HG02970 (cell line): ENCODE data around the gene PITPNM1.
"Not testable (repeated sequence)": the region's sequence is repeated elsewhere in the genome, so short reads cannot be mapped to it uniquely, and the experiment has no call there.

Experiments
- ATAC-seq: cut with Tn5 transposase; IDR thresholded peaks from one replicate; pipeline ENCODE4 v1.9.1; 2021; ENCODE audit warnings: mild to moderate bottlenecking, moderate library complexity, moderate number of reproducible peaks; ENCODE audit not compliant: unreplicated experiment, low FRiP score

Gene PITPNM1

GRCh38 chr11:67523556-67524479 is 18.7 kb upstream of the PITPNM1 start:
- no peak for ATAC-seq

- no peak for ATAC-seq
Observed at GRCh38 chr11:67522844-67523555, 17.8 kb upstream of the PITPNM1 start, which contains the start of gene CABP2. CABP2 (minus strand) TSS chr11:67523446; CDS start chr11:67523326, 120 bp downstream.

GRCh38 chr11:67522338-67522737 is 17.2 kb upstream of the PITPNM1 start:
- no peak for ATAC-seq

- ATAC-seq, result no peak
Observed at GRCh38 chr11:67521924-67522323, 16.8 kb upstream of the PITPNM1 start.

- no peak for ATAC-seq
Observed at GRCh38 chr11:67520856-67521824, 16.0 kb upstream of the PITPNM1 start.

- ATAC-seq, result no peak
Observed at GRCh38 chr11:67519726-67520125, 14.6 kb upstream of the PITPNM1 start.

- no peak for ATAC-seq
Observed at GRCh38 chr11:67517784-67518552, 12.8 kb upstream of the PITPNM1 start.

GRCh38 chr11:67516806-67517205 is 11.6 kb upstream of the PITPNM1 start:
- ATAC-seq, result no peak

GRCh38 chr11:67514116-67514515 is 9.0 kb upstream of the PITPNM1 start:
- no peak for ATAC-seq

GRCh38 chr11:67511558-67511957 is 6.4 kb upstream of the PITPNM1 start:
- not testable (repeated sequence) for ATAC-seq

- no peak for ATAC-seq
Observed at GRCh38 chr11:67510023-67510345, 4.8 kb upstream of the PITPNM1 start.

GRCh38 chr11:67508486-67509121 is 3.4 kb upstream of the PITPNM1 start:
- peak; percentile 37 for ATAC-seq

- peak; percentile 64 for ATAC-seq
Observed at GRCh38 chr11:67507864-67508485, 2.8 kb upstream of the PITPNM1 start, which contains the start of gene CDK2AP2. CDK2AP2 (minus strand) TSS chr11:67508162; CDS start chr11:67508082, 80 bp downstream.

- ATAC-seq, result no peak
Observed at GRCh38 chr11:67507242-67507863, 2.2 kb upstream of the PITPNM1 start.

- no peak for ATAC-seq
Observed at GRCh38 chr11:67506426-67507051, 1.4 kb upstream of the PITPNM1 start.

GRCh38 chr11:67505605-67506396 is 638 bp upstream of the PITPNM1 start:
- no peak for ATAC-seq
